ENCODE measurements around the gene METTL2A.
"Not testable (repeated sequence)": the region's sequence is repeated elsewhere in the genome, so short reads cannot be mapped to it uniquely, and the experiment has no call there.

Gene METTL2A

GRCh38 chr17:62471380-62471880 lies 47.7 kb downstream of the METTL2A start:
- not testable (repeated sequence) for DNase-seq (ENCODE audit: low read depth in 2 of 2)

- DNase-seq (ENCODE audit: low read depth in 2 of 2), result not testable (repeated sequence)
Observed at GRCh38 chr17:62473030-62473982, 49.6 kb downstream of the METTL2A start.

DNA sequence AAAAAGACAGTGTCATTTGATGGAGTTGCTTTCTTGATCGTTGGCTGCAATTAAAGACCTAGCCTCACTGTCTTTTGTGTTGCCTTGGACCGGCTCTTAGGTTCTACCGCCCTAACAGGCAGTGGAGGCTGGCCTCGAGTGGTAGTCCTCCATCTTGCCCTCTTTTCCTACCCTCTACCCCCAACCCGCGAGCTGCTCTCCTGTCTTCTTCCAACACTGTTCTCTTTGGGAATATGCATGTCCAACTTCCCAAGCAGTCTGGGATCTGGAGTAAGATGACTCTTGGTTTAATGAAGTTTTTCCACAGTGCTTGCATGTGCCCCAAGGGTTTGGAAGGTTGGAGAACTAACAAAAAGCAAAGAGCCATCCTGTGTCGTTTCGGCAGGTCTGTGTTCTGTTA lies 53.4 kb downstream of the METTL2A start:
- DNase-seq (ENCODE audit: low read depth in 2 of 2), result not testable (repeated sequence)

DNA sequence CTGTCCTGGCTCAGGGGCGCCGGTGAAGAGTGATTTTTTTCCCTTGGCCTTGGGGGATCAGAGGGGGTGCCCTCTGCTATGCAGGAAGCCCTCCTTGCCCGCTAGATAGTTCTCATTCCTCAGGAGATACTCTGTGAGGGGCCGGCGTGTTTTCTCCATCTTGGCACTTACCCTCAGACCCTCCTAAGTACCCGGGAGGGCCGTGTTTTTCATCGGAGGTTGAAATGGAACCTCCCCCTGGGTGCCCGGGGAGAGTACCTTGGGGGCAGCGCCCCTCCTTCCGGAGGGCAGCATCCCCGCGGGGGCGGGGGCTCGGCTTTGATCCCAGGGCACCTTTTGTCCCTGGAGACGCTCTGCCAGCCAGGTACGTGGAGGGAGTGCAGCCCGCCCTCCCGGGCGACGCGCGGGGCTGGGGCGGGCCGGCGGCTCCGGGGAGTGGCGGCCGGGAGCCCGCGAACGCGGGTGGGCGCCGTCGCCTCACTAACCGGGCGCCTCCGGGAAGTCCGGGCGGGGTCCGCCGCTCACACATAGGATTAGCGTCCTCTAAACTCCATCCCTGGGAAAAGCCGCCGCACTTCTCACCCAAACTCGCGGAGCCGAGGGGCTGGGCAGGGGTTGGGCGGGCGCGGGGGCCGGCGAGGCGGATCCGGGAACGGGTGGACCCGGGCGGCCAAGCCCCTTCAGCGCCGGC lies 54.2 kb downstream of the METTL2A start:
- DNase-seq (ENCODE audit: low read depth in 2 of 2), result peak in 1 of 2 donors; percentile 12

DNA sequence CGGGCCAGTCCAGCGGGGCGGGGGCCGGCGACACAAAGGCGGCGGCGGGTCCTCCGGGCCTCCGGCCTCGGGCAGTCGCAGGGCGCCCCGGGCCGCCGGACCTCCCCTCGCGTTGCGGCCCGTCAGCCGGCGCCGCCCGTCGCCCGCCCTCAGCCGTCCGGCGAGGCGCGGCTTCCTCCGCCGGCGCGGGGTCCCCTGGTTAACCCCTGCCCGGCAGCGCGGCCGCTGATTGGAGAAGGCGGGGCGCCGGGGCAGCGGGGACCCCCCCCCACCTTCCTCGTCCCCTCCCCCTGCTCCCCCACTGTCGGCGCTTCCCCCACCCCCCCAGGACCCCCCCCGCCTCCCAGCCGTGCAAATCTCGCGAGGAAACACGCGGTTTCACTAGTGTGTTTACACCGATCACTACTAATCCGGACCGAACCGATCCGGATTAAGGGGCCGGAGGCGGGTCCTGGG lies 54.8 kb downstream of the METTL2A start, which contains the start of gene TLK2:
Gene TLK2, plus strand, starts transcription at position 402 of the 456 bp plus-strand sequence. CDS start 2,301 bp downstream, outside the sequence.
- peak; percentile 55 to 64 for DNase-seq (ENCODE audit: low read depth in 2 of 2)

DNA sequence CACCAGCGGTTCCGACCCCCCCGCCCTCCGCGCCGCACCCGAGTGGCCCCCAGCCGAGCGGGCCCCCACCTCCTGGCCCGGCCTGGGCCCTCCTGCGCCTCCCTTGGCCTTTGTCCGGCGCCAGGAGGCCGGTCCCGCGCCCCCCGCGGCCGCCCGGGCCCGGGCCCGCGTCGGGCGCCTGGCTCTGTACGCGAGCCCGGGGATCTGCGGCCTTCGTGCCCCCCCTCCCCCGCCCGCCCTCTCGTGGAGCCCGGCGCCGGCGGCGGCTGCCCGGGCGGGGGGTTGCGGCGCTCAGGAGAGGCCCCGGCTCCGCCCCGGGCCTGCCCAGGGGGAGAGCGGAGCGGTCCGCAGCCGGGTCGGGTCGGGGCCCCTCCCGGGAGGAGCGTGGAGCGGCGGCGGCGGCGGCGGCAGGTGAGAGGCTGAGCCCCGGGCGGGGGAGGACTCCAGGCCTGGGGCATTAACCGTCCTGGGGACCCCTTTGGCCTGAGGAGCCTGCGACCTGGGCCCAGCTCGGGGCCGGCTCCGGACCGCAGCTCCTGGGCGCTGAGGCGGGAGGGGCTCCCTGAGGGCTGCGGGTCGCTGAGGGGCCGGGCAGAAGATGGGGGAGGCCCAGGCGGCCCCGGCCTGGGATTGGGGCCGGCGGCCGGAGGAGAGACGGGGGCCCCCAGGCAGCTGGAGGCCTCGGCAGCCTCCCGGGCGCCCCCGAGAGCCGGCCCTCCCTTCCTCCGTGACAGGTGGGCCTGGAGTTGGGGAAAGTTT lies 55.4 kb downstream of the METTL2A start:
- peak in 1 of 2 donors; percentile 24 for DNase-seq (ENCODE audit: low read depth in 2 of 2)

- not testable (repeated sequence) for DNase-seq (ENCODE audit: low read depth in 2 of 2)
Observed at GRCh38 chr17:62479639-62480258, 56.1 kb downstream of the METTL2A start.

- DNase-seq (ENCODE audit: low read depth in 2 of 2), result not testable (repeated sequence)
Observed at GRCh38 chr17:62482553-62482952, 58.9 kb downstream of the METTL2A start.

DNA sequence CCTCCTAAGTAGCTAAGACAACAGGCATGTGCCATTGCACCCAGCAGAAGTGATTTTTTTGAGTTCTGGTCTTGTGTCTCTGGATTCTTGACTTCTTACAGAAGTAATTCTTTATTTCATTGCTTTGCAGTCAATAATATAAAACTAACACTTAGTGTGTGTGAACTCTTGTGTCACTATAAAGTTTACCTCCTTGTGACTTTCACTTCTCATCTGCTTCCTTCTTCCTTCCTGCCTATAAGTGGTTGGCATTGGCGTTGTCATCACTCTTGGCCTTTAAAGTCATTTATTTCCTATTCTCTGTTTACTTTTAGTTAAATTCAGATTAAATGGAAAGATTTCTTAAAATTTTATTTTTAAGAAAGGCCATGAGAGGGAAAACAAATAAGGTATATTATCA lies 67.3 kb downstream of the METTL2A start:
- not testable (repeated sequence) for DNase-seq (ENCODE audit: low read depth in 2 of 2)

GRCh38 chr17:62493049-62493655 lies 69.5 kb downstream of the METTL2A start:
- not testable (repeated sequence) for DNase-seq (ENCODE audit: low read depth in 2 of 2)

- DNase-seq (ENCODE audit: low read depth in 2 of 2), result not testable (repeated sequence)
Observed at GRCh38 chr17:62494073-62494472, 70.4 kb downstream of the METTL2A start.

GRCh38 chr17:62496344-62496743 lies 72.6 kb downstream of the METTL2A start:
- DNase-seq (ENCODE audit: low read depth in 2 of 2), result not testable (repeated sequence)

GRCh38 chr17:62498796-62499195 lies 75.1 kb downstream of the METTL2A start:
- DNase-seq (ENCODE audit: low read depth in 2 of 2), result not testable (repeated sequence)
